HepG2 (cell line): ENCODE data around the gene CHCHD6. TPM values are rescaled to one million over a fixed set of nuclear protein-coding genes. Genes with fewer than 3 reads are reported as not detected.

Experiments used
- ATAC-seq: fragments of 200-7000 bp; cut with Tn5 transposase; 3 replicates; pipeline ENCODE4 v1.9.1; 2020; ENCODE audit warnings: mild to moderate bottlenecking, moderate library complexity
- BruUV-seq: library from RNA; stranded (reverse); fragments of 400-500 nt; replicated peaks from 2 replicates; lab custom pipeline; 2021; lab: Mats Ljungman, UMichigan
- CTCF ChIA-PET: fragments of 300-600 bp; formaldehyde crosslinking; extraction: SDS; loops from one replicate; lab custom pipeline; 2021; ENCODE audit warnings: low total read pairs, inconsistent platforms, low intra/inter-chr PET ratio; lab: Yijun Ruan, JAX
- POLR2A ChIA-PET: fragments of 350-600 bp; sonication (Branson Sonifier 250); formaldehyde crosslinking; loops from one replicate; lab custom pipeline; 2020; ENCODE audit warnings: antibody characterized with exemption, inconsistent platforms; lab: Yijun Ruan, JAX
- DNase-seq: peaks from one replicate; pipeline ENCODE4 v3.0.0-alpha.2; 2015; ENCODE audit warnings: low spot score
- FAIRE-seq: peaks from 3 replicates; lab custom pipeline; 2011; peaks lifted over from hg19 to GRCh38; lab: Jason Lieb, UNC
- H2AFZ ChIP-seq: one replicate; pipeline ENCODE4 v1.6.1; 2011; ENCODE audit warnings: low read length, inconsistent platforms
- H3K27ac ChIP-seq: fragments of 300-600 bp; 3 replicates; pipeline ENCODE4 v1.8.0; 2011; ENCODE audit warnings: mixed run types, mild to moderate bottlenecking, mixed read lengths, low read length, inconsistent platforms; ENCODE audit not compliant: insufficient read depth; ENCODE audit errors: extremely low read length
- H3K27me3 ChIP-seq, 2 experiments: fragments of 200-600 bp in 1 of 2; 2 replicates in 1 of 2; 3 replicates in 1 of 2; pipeline versions ENCODE4 v1.6.0 to v1.8.0; 2011; ENCODE audit warnings: low read length in 2 of 2, mild to moderate bottlenecking in 2 of 2, moderate library complexity in 2 of 2, inconsistent platforms in 1 of 2; ENCODE audit not compliant: insufficient read depth in 2 of 2, control insufficient read depth in 1 of 2
- H3K36me3 ChIP-seq, 2 experiments: fragments of 200-600 bp in 1 of 2; replicated peaks in 1 of 2; 2 replicates in 1 of 2; 3 replicates in 1 of 2; pipeline versions ENCODE4 v1.5.1 to v1.8.0; 2011; ENCODE audit warnings: low read length in 2 of 2, inconsistent platforms in 1 of 2; ENCODE audit not compliant: insufficient read depth in 2 of 2, control insufficient read depth in 1 of 2
- H3K4me1 ChIP-seq: 2 replicates; pipeline ENCODE4 v1.5.1; 2012; ENCODE audit warnings: low read length, inconsistent platforms; ENCODE audit not compliant: insufficient read depth
- H3K4me2 ChIP-seq: 2 replicates; pipeline ENCODE4 v1.6.0; 2011; ENCODE audit warnings: low read depth, low read length, inconsistent platforms
- H3K4me3 ChIP-seq, 3 experiments: fragments of 200-600 bp in 1 of 3; sonication (generic), shearing (Covaris generic) in 1 of 3; replicated peaks in 1 of 3; 2 replicates each; pipeline ENCODE4 v1.5.1; 2011 to 2016; ENCODE audit warnings: low read length in 3 of 3, inconsistent platforms in 2 of 3, low read depth in 2 of 3, mild to moderate bottlenecking in 2 of 3, control low read depth in 1 of 3, mixed read lengths in 1 of 3; ENCODE audit not compliant: insufficient read depth in 1 of 3
- H3K79me2 ChIP-seq: one replicate; pipeline ENCODE4 v1.6.1; 2011; ENCODE audit warnings: low read length, inconsistent platforms; ENCODE audit not compliant: insufficient read depth
- H3K9ac ChIP-seq: 2 replicates; pipeline ENCODE4 v1.6.0; 2011; ENCODE audit warnings: mild to moderate bottlenecking, low read depth, low read length, inconsistent platforms; ENCODE audit not compliant: insufficient read depth
- H3K9me3 ChIP-seq: 2 replicates; pipeline ENCODE4 v1.5.1; 2012; ENCODE audit warnings: mild to moderate bottlenecking, low read length
- H4K20me1 ChIP-seq: 2 replicates; pipeline ENCODE4 v1.6.0; 2011; ENCODE audit warnings: inconsistent platforms, mild to moderate bottlenecking, low read length, moderate library complexity; ENCODE audit not compliant: insufficient read depth
- ARNT2 ChIP-seq: sonication (generic); formaldehyde crosslinking; IDR thresholded peaks from 2 replicates; pipeline ENCODE4 v1.8.0; 2022; ENCODE audit warnings: mild to moderate bottlenecking, low read depth, missing genetic modification reagents, moderate library complexity
- ELF4 ChIP-seq: sonication (generic); formaldehyde crosslinking; IDR thresholded peaks from 2 replicates; pipeline ENCODE4 v1.5.0; 2020; ENCODE audit warnings: missing genetic modification reagents, mild to moderate bottlenecking, moderate library complexity, borderline replicate concordance
- ETV6 ChIP-seq: sonication (generic); formaldehyde crosslinking; conservative IDR thresholded peaks from 2 replicates; pipeline ENCODE4 v1.4.0; 2020; ENCODE audit warnings: missing genetic modification reagents
- NFE2L2 ChIP-seq: fragments of 150-350 bp; IDR thresholded peaks from 2 replicates; pipeline ENCODE4 v1.6.1; 2014; ENCODE audit warnings: low read length
- ZMYM4 ChIP-seq: sonication (generic); formaldehyde crosslinking; IDR thresholded peaks from 2 replicates; pipeline ENCODE4 v1.8.1; 2023; ENCODE audit warnings: mild to moderate bottlenecking, missing genetic modification reagents
- ZNF251 ChIP-seq: sonication (generic); formaldehyde crosslinking; IDR thresholded peaks from 2 replicates; pipeline ENCODE4 v1.9.0; 2021; ENCODE audit warnings: mild to moderate bottlenecking, missing genetic modification reagents
- ZNF850 ChIP-seq: sonication (generic); formaldehyde crosslinking; conservative IDR thresholded peaks from 2 replicates; pipeline ENCODE4 v1.9.0; 2021; ENCODE audit warnings: mild to moderate bottlenecking, missing genetic modification reagents
- ZSCAN31 ChIP-seq: sonication (generic); formaldehyde crosslinking; IDR thresholded peaks from 2 replicates; pipeline ENCODE4 v1.5.0; 2020; ENCODE audit warnings: low read depth, mild to moderate bottlenecking, missing genetic modification reagents
- WGBS: methylation state at CpG from one replicate; pipeline ENCODE4 v1.1.6; 2017; ENCODE audit warnings: low lambda C conversion rate; 5-methylcytosine and 5-hydroxymethylcytosine counted together
- in situ Hi-C: cut with HindIII; loops from 2 replicates; pipeline ENCODE4 v1.10.0; 2017; ENCODE audit warnings: low pct_unique_long_range_greater_than_20kb; ENCODE audit not compliant: extremely low pct_ligation_motif_present
- intact Hi-C: fragments of 100-400 bp; cut with micrococcal nuclease; formaldehyde crosslinking; loops from one replicate; pipeline ENCODE4 v1.10.0; 2022; ENCODE audit not compliant: unreplicated experiment
- polyA plus RNA-seq, 8 experiments: library from polyadenylated mRNA; depleted of rRNA in 3 of 8; stranded (reverse) in 7 of 8; unstranded in 1 of 8; fragments of >200 nt; fragmentation: Illumina TruSeq in 4 of 8; extraction: Trizol in 4 of 8; gene quantifications; 2 replicates each; pipeline versions ENCODE4 v1.2.1 to v1.2.3, GENCODE V29; 2011 to 2016; ENCODE audit warnings: low read depth in 4 of 8, missing spikeins in 1 of 8, mixed read lengths in 1 of 8; ENCODE audit not compliant: insufficient read depth in 1 of 8
- total RNA-seq, 5 experiments: library from RNA; depleted of rRNA; stranded (reverse); fragments of >200 nt; fragmentation: Illumina TruSeq; extraction: Trizol; gene quantifications; 2 replicates each; pipeline ENCODE4 v1.2.3, GENCODE V29; 2016; ENCODE audit warnings: low read depth in 1 of 5
- TF ChIP-seq, protein P1 (sequence below): fragments of 450-650 bp; IDR thresholded peaks from 2 replicates; pipeline ENCODE4 v1.6.1; 2016

Gene CHCHD6
- total and polyA plus RNA-seq, 2 of the 13 experiments (the other 11 are each of a cell fraction or from before 2014, with no cell fraction given): 20.3 to 20.8 TPM

DNA sequence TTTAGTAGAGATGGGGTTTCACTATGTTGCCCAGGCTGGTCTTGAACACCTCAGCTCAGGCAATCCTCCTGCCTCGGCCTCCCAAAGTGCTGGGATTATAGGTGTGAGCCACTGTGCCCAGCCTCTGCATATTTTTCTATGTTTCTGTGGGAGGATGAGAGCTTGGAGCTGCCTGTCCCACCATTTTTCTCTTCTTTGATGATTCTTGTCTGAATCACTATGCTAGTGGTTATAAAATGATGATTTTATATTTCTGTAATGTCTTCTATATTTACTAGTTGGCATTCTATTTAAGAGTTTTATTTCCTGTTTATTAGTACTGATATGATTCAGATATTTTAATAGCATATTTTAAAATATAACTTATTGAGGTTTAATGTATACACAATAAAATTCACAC is 69.7 kb downstream of the CHCHD6 start:
- TF ChIP-seq ARNT2 (CRISPR knock-in tag) (no peak), ZMYM4 (CRISPR knock-in tag) (no peak), ZNF251 (CRISPR knock-in tag) (no peak), ELF4 (CRISPR knock-in tag) (no peak), ETV6 (CRISPR knock-in tag) (no peak), ZNF850 (CRISPR knock-in tag) (no peak), NFE2L2 (no peak), ZSCAN31 (CRISPR knock-in tag) (no peak)
- TF ChIP-seq, protein P1, sequence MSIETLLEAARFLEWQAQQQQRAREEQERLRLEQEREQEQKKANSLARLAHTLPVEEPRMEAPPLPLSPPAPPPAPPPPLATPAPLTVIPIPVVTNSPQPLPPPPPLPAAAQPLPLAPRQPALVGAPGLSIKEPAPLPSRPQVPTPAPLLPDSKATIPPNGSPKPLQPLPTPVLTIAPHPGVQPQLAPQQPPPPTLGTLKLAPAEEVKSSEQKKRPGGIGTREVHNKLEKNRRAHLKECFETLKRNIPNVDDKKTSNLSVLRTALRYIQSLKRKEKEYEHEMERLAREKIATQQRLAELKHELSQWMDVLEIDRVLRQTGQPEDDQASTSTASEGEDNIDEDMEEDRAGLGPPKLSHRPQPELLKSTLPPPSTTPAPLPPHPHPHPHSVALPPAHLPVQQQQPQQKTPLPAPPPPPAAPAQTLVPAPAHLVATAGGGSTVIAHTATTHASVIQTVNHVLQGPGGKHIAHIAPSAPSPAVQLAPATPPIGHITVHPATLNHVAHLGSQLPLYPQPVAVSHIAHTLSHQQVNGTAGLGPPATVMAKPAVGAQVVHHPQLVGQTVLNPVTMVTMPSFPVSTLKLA: no peak
- 86% methylated on average over 1 of the region's 1 CpG for WGBS
- in situ Hi-C loops: no loop called here

More for the DNA sequence above, 69.7 kb downstream of the CHCHD6 start:
- no peak overlapping the region for H3K9ac ChIP-seq
- DNase-seq (no peak), ATAC-seq (no peak), FAIRE-seq (no peak)
- H3K4me2 ChIP-seq: no peak overlapping the region
- no peaks in the 10 kb centered on the region for H3K9me3 ChIP-seq
- no peak overlapping the region for H3K27ac ChIP-seq
- no peaks in the 10 kb centered on the region for H3K79me2 ChIP-seq
- intact Hi-C loops: no loop called here
- BruUV-seq: no TSS peak
- ChIA-PET CTCF (no interaction called here), POLR2A (no interaction called here)
- no peaks in the 10 kb centered on the region for H4K20me1 ChIP-seq
- H2AFZ ChIP-seq: no peak overlapping the region
- no peaks in the 10 kb centered on the region for H3K27me3 ChIP-seq
- no peak overlapping the region for H3K4me3 ChIP-seq
- H3K4me1 ChIP-seq: no peaks in the 10 kb centered on the region
- H3K36me3 ChIP-seq: no peaks in the 10 kb centered on the region
